Measurements from ENCODE around the gene CLTA. TPM values are rescaled to one million over a fixed set of nuclear protein-coding genes. Genes with fewer than 3 reads are reported as not detected.

CLTA gene
- total and polyA plus RNA-seq, 2 donors from 2014 or later: 205 to 331 TPM

- DNase-seq (no peak), FAIRE-seq (no peak)
- TF ChIP-seq, protein P1, sequence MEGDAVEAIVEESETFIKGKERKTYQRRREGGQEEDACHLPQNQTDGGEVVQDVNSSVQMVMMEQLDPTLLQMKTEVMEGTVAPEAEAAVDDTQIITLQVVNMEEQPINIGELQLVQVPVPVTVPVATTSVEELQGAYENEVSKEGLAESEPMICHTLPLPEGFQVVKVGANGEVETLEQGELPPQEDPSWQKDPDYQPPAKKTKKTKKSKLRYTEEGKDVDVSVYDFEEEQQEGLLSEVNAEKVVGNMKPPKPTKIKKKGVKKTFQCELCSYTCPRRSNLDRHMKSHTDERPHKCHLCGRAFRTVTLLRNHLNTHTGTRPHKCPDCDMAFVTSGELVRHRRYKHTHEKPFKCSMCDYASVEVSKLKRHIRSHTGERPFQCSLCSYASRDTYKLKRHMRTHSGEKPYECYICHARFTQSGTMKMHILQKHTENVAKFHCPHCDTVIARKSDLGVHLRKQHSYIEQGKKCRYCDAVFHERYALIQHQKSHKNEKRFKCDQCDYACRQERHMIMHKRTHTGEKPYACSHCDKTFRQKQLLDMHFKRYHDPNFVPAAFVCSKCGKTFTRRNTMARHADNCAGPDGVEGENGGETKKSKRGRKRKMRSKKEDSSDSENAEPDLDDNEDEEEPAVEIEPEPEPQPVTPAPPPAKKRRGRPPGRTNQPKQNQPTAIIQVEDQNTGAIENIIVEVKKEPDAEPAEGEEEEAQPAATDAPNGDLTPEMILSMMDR (IDR thresholded peaks at IDR 0.05; ENCODE audit: borderline replicate concordance, extremely low read depth, insufficient read depth): no peak
- H3K9ac ChIP-seq (ENCODE audit: low read length in 3 of 3): no peak overlapping the region
- peaks cover 5 to 64% (median 38%) of the 10 kb centered on the region in 3 donors for H3K36me3 ChIP-seq (ENCODE audit: control insufficient read depth in 2 of 3, insufficient read depth in 3 of 3, low read length in 3 of 3)
- no peaks in the 10 kb centered on the region for H3K9me3 ChIP-seq (ENCODE audit: control insufficient read depth in 2 of 3, insufficient read depth in 1 of 3, low read length in 3 of 3)
- no peak overlapping the region for H3K27ac ChIP-seq (ENCODE audit: low read depth in 2 of 2, low read length in 2 of 2)
- H3K27me3 ChIP-seq (ENCODE audit: control insufficient read depth, insufficient read depth, low read length): no peaks in the 10 kb centered on the region
- H3K4me1 ChIP-seq (ENCODE audit: control insufficient read depth in 2 of 3, insufficient read depth in 2 of 3, low read depth in 1 of 3, low read length in 3 of 3): peaks cover 0 to 22% (median 21%) of the 10 kb centered on the region in 3 donors
- no peak overlapping the region for H3K4me3 ChIP-seq (ENCODE audit: low read length in 3 of 3)
- intact Hi-C loops (cut with DNase I): no loop called here
These were observed 20.0 kb downstream of the CLTA start for GRCh38 chr9:36210722-36211121.

DNA sequence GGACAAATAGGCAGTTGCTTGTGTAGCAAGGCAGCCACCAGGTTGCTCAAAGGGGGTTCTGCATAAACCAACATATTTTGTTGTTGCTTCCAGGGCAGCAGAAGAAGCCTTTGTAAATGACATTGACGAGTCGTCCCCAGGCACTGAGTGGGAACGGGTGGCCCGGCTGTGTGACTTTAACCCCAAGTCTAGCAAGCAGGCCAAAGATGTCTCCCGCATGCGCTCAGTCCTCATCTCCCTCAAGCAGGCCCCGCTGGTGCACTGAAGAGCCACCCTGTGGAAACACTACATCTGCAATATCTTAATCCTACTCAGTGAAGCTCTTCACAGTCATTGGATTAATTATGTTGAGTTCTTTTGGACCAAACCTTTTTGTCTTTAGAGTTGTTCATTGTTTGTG lies 20.8 kb downstream of the CLTA start:
- Histone ChIP-seq H3K27ac (ENCODE audit: low read depth in 2 of 2, low read length in 2 of 2) (no peak overlapping the region), H3K4me1 (ENCODE audit: control insufficient read depth in 2 of 3, insufficient read depth in 2 of 3, low read depth in 1 of 3, low read length in 3 of 3) (peaks cover 0 to 22% (median 21%) of the 10 kb centered on the region in 3 donors)
- no peak for FAIRE-seq

GRCh38 chr9:36213387-36213786 lies 22.7 kb downstream of the CLTA start:
- no peaks in the 10 kb centered on the region for H3K9me3 ChIP-seq (ENCODE audit: control insufficient read depth in 2 of 3, insufficient read depth in 1 of 3, low read length in 3 of 3)
- no peak overlapping the region for H3K4me3 ChIP-seq (ENCODE audit: low read length in 3 of 3)
- peaks cover 4 to 65% (median 25%) of the 10 kb centered on the region in 3 donors for H3K36me3 ChIP-seq (ENCODE audit: control insufficient read depth in 2 of 3, insufficient read depth in 3 of 3, low read length in 3 of 3)
- intact Hi-C loops (cut with DNase I): no loop called here
- H3K9ac ChIP-seq (ENCODE audit: low read length in 3 of 3): no peak overlapping the region
- no peak for DNase-seq
- FAIRE-seq: no peak
- TF ChIP-seq, protein P1 (IDR thresholded peaks at IDR 0.05; ENCODE audit: borderline replicate concordance, extremely low read depth, insufficient read depth): no peak
- peaks cover 0 to 9% (median 8%) of the 10 kb centered on the region in 3 donors for H3K4me1 ChIP-seq (ENCODE audit: control insufficient read depth in 2 of 3, insufficient read depth in 2 of 3, low read depth in 1 of 3, low read length in 3 of 3)
- H3K27ac ChIP-seq (ENCODE audit: low read depth in 2 of 2, low read length in 2 of 2): no peak overlapping the region
- no peaks in the 10 kb centered on the region for H3K27me3 ChIP-seq (ENCODE audit: control insufficient read depth, insufficient read depth, low read length)

More for the DNA sequence above, 20.8 kb downstream of the CLTA start:
- TF ChIP-seq, protein P1 (IDR thresholded peaks at IDR 0.05; ENCODE audit: borderline replicate concordance, extremely low read depth, insufficient read depth): no peak
- Histone ChIP-seq H3K4me3 (ENCODE audit: low read length in 3 of 3) (no peak overlapping the region), H3K27me3 (ENCODE audit: control insufficient read depth, insufficient read depth, low read length) (no peaks in the 10 kb centered on the region), H3K36me3 (ENCODE audit: control insufficient read depth in 2 of 3, insufficient read depth in 3 of 3, low read length in 3 of 3) (peaks cover 2 to 63% (median 34%) of the 10 kb centered on the region in 3 donors), H3K9ac (ENCODE audit: low read length in 3 of 3) (no peak overlapping the region), H3K9me3 (ENCODE audit: control insufficient read depth in 2 of 3, insufficient read depth in 1 of 3, low read length in 3 of 3) (no peaks in the 10 kb centered on the region)
- intact Hi-C loops (cut with DNase I): no loop called here
- no peak for DNase-seq

DNA sequence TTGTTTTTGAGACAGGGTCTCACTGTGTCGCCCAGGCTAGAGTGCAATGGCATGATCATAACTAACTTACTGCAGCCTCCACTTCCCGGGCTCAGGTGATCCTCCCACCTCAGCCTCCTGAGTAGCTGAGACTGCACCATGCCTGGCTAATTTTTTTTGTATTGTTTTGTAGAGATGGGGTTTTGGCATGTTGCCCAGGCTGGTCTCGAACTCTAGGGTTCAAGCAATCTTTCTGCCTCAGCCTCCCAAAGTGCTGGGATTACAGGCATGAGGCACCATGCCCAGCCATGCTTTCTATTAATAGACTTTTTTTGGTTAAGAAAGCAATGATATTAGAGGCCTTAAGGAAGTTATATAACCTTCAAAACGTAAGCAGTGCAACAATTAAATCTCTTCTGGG lies 23.3 kb downstream of the CLTA start:
- DNase-seq (no peak), FAIRE-seq (no peak)
- Histone ChIP-seq H3K27ac (ENCODE audit: low read depth in 2 of 2, low read length in 2 of 2) (no peak overlapping the region), H3K36me3 (ENCODE audit: control insufficient read depth in 2 of 3, insufficient read depth in 3 of 3, low read length in 3 of 3) (peaks cover 2 to 65% (median 27%) of the 10 kb centered on the region in 3 donors), H3K4me1 (ENCODE audit: control insufficient read depth in 2 of 3, insufficient read depth in 2 of 3, low read depth in 1 of 3, low read length in 3 of 3) (peaks cover 0 to 8% (median 6%) of the 10 kb centered on the region in 3 donors), H3K4me3 (ENCODE audit: low read length in 3 of 3) (no peak overlapping the region), H3K27me3 (ENCODE audit: control insufficient read depth, insufficient read depth, low read length) (no peaks in the 10 kb centered on the region), H3K9ac (ENCODE audit: low read length in 3 of 3) (no peak overlapping the region), H3K9me3 (ENCODE audit: control insufficient read depth in 2 of 3, insufficient read depth in 1 of 3, low read length in 3 of 3) (no peaks in the 10 kb centered on the region)
- intact Hi-C loops (cut with DNase I): no loop called here
- TF ChIP-seq, protein P1 (IDR thresholded peaks at IDR 0.05; ENCODE audit: borderline replicate concordance, extremely low read depth, insufficient read depth): no peak

Data from kidney (tissue), 14 donors.